Measurements from ENCODE around the gene LZTR1. TPM values are rescaled to one million over a fixed set of nuclear protein-coding genes. Genes with fewer than 3 reads are reported as not detected.

The LZTR1 gene
- total and polyA plus RNA-seq, 11 donors: 18.4 to 41.9 (median 26.6) TPM

- intact Hi-C loops (cut with DNase I): loop anchor here in 1 of 10 donors (10.0 kb wide), 1 partner anchor 77 kb away; the partner anchor contains the start of gene CRKL
- H3K36me3 ChIP-seq: peaks cover 0 to 88% (median 67%) of the 10 kb centered on the region in 9 donors
- DNase-seq (peak in 1 of 5 donors; percentile 6), ATAC-seq (no peak)
- no peak for TF ChIP-seq POLR2A (IDR thresholded peaks at IDR 0.05)
- TF ChIP-seq CTCF (IDR thresholded peaks at IDR 0.05): no peak
- no peaks in the 10 kb centered on the region for H3K9me3 ChIP-seq
- H3K27me3 ChIP-seq: no peaks in the 10 kb centered on the region
- 88 to 98% (median 91%) methylated on average over 4 to 7 of the region's 7 CpGs for WGBS, 4 donors
- H3K4me1 ChIP-seq: no peaks in the 10 kb centered on the region
- H3K4me3 ChIP-seq: no peak overlapping the region
- H3K27ac ChIP-seq: no peak overlapping the region
Observed at GRCh38 chr22:20992056-20992442, 10.0 kb downstream of the LZTR1 start.

GRCh38 chr22:20992456-20993303 is 10.6 kb downstream of the LZTR1 start:
- WGBS, 4 donors: 89 to 90% (median 90%) methylated on average over 16 to 21 of the region's 21 CpGs
- TF ChIP-seq CTCF (IDR thresholded peaks at IDR 0.05) (no peak), POLR2A (IDR thresholded peaks at IDR 0.05) (no peak)
- no peak for ATAC-seq
- H3K4me3 ChIP-seq: no peak overlapping the region
- no peaks in the 10 kb centered on the region for H3K27me3 ChIP-seq
- no peak overlapping the region for H3K27ac ChIP-seq
- no peaks in the 10 kb centered on the region for H3K9me3 ChIP-seq
- H3K4me1 ChIP-seq: no peaks in the 10 kb centered on the region
- peak in 1 of 5 donors; percentile 5 for DNase-seq
- peaks cover 0 to 88% (median 66%) of the 10 kb centered on the region in 9 donors for H3K36me3 ChIP-seq
- intact Hi-C loops (cut with DNase I): loop anchor here in 1 of 10 donors (10.0 kb wide), 1 partner anchor 78 kb away; the partner anchor contains the start of gene CRKL

GRCh38 chr22:20993304-20994127 is 11.4 kb downstream of the LZTR1 start:
- Histone ChIP-seq H3K9me3 (no peaks in the 10 kb centered on the region), H3K27me3 (no peaks in the 10 kb centered on the region), H3K4me1 (no peaks in the 10 kb centered on the region), H3K27ac (no peak overlapping the region), H3K4me3 (no peak overlapping the region), H3K36me3 (peaks cover 0 to 88% (median 58%) of the 10 kb centered on the region in 9 donors)
- WGBS, 4 donors: 95 to 99% (median 96%) methylated on average over 10 to 29 of the region's 29 CpGs
- intact Hi-C loops (cut with DNase I): loop anchor here in 1 of 10 donors (10.0 kb wide), 1 partner anchor 79 kb away; the partner anchor contains the start of gene CRKL
- ATAC-seq (no peak), DNase-seq (peak in 1 of 5 donors; percentile 5)
- TF ChIP-seq CTCF (IDR thresholded peaks at IDR 0.05) (no peak), POLR2A (IDR thresholded peaks at IDR 0.05) (no peak)

Data from heart left ventricle (tissue), 16 donors.